Lung (tissue), 12 donors: ENCODE results near the gene RPS6KL1. TPM values are rescaled to one million over a fixed set of nuclear protein-coding genes. Genes with fewer than 3 reads are reported as not detected.
A peak's percentile ranks its signal among the peaks of the same experiment; 100 is the strongest.

Experiments used
- ATAC-seq: fragments of 200-7000 bp; cut with Tn5 transposase; one replicate; pipeline ENCODE4 v1.9.1; 2020; ENCODE audit warnings: moderate number of reproducible peaks; ENCODE audit not compliant: insufficient read depth, low FRiP score
- DNase-seq, 3 donors: peaks; one replicate each; pipeline ENCODE4 v3.0.0-alpha.2; 2013 to 2017
- H3K27ac ChIP-seq, 2 donors: one replicate each; pipeline ENCODE4 v1.5.1; 2013; ENCODE audit warnings: mild to moderate bottlenecking in 2 of 2, moderate library complexity in 2 of 2, control low read depth in 1 of 2, inconsistent platforms in 1 of 2, low read depth in 1 of 2, low read length in 1 of 2
- H3K27me3 ChIP-seq, 3 donors: one replicate each; pipeline ENCODE4 v1.5.1; 2013; ENCODE audit warnings: low read length in 2 of 3; ENCODE audit not compliant: control insufficient read depth in 3 of 3, insufficient read depth in 3 of 3
- H3K36me3 ChIP-seq, 4 donors: one replicate each; pipeline ENCODE4 v1.5.1; 2013; ENCODE audit warnings: low read length in 4 of 4, mild to moderate bottlenecking in 1 of 4, moderate library complexity in 1 of 4; ENCODE audit not compliant: control insufficient read depth in 4 of 4, insufficient read depth in 4 of 4
- H3K4me1 ChIP-seq, 5 donors: one replicate each; pipeline ENCODE4 v1.5.1; 2013; ENCODE audit warnings: low read length in 5 of 5, mild to moderate bottlenecking in 2 of 5, moderate library complexity in 1 of 5; ENCODE audit not compliant: control insufficient read depth in 5 of 5, insufficient read depth in 5 of 5
- H3K4me3 ChIP-seq: one replicate; pipeline ENCODE4 v1.5.1; 2013; ENCODE audit warnings: mild to moderate bottlenecking, control low read depth, moderate library complexity
- H3K9ac ChIP-seq, 2 donors: one replicate each; pipeline ENCODE4 v1.5.1; 2013; ENCODE audit warnings: low read length in 2 of 2, control low read depth in 1 of 2; ENCODE audit not compliant: insufficient read depth in 1 of 2
- H3K9me3 ChIP-seq, 4 donors: one replicate each; pipeline ENCODE4 v1.5.1; 2013; ENCODE audit warnings: low read length in 3 of 4, mild to moderate bottlenecking in 1 of 4, moderate library complexity in 1 of 4; ENCODE audit not compliant: control insufficient read depth in 4 of 4, insufficient read depth in 3 of 4
- WGBS, 2 donors: extraction: QIAGEN DNeasy Blood & Tissue Kit; methylation state at CpG; one replicate each; pipeline ENCODE4 v1.1.7; 2013; 5-methylcytosine and 5-hydroxymethylcytosine counted together
- polyA plus RNA-seq, 2 donors: library from polyadenylated mRNA; stranded (reverse); fragments of 200-250 nt; gene quantifications; one replicate each; pipeline ENCODE4 v1.2.1, GENCODE V29; 2013
- total RNA-seq, 2 donors: library from RNA; depleted of rRNA in 1 of 2; stranded (reverse); fragments of >200 nt in 1 of 2; gene quantifications; one replicate each; pipeline ENCODE4 v1.2.1, GENCODE V29; 2014 to 2021
- TF ChIP-seq, protein P1 (sequence below): IDR thresholded peaks from 2 replicates; pipeline ENCODE4 v1.5.1; 2012; ENCODE audit warnings: mild to moderate bottlenecking; ENCODE audit errors: control extremely low read depth, extremely low read depth
- donor health status: control.
- donor health status: control.
- donor health status: Bipolar disorder and iron deficiency.
- donor health status: healthy.
- donor health status: DM: yes; HTN: yes; CAD: no.

RPS6KL1 gene
- total and polyA plus RNA-seq, 4 donors = 2.2 to 13.0 (median 4.3) TPM

GRCh38 chr14:74917178-74917543 is 5.9 kb downstream of the RPS6KL1 start:
- H3K27me3 ChIP-seq = peaks cover 0 to 2% (median 0%) of the 10 kb centered on the region in 3 donors
- peaks cover 0 to 25% (median 7%) of the 10 kb centered on the region in 5 donors for H3K4me1 ChIP-seq
- TF ChIP-seq, protein P1, sequence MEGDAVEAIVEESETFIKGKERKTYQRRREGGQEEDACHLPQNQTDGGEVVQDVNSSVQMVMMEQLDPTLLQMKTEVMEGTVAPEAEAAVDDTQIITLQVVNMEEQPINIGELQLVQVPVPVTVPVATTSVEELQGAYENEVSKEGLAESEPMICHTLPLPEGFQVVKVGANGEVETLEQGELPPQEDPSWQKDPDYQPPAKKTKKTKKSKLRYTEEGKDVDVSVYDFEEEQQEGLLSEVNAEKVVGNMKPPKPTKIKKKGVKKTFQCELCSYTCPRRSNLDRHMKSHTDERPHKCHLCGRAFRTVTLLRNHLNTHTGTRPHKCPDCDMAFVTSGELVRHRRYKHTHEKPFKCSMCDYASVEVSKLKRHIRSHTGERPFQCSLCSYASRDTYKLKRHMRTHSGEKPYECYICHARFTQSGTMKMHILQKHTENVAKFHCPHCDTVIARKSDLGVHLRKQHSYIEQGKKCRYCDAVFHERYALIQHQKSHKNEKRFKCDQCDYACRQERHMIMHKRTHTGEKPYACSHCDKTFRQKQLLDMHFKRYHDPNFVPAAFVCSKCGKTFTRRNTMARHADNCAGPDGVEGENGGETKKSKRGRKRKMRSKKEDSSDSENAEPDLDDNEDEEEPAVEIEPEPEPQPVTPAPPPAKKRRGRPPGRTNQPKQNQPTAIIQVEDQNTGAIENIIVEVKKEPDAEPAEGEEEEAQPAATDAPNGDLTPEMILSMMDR = no peak
- H3K27ac ChIP-seq = peak overlapping the region; percentile 24 to 49
- DNase-seq (no peak), ATAC-seq (no peak)
- H3K9me3 ChIP-seq = no peaks in the 10 kb centered on the region
- no peak overlapping the region for H3K4me3 ChIP-seq
- no peak overlapping the region for H3K9ac ChIP-seq
- no peaks in the 10 kb centered on the region for H3K36me3 ChIP-seq
- 92 to 93% methylated on average over 5 of the region's 5 CpGs for WGBS, 2 donors

DNA sequence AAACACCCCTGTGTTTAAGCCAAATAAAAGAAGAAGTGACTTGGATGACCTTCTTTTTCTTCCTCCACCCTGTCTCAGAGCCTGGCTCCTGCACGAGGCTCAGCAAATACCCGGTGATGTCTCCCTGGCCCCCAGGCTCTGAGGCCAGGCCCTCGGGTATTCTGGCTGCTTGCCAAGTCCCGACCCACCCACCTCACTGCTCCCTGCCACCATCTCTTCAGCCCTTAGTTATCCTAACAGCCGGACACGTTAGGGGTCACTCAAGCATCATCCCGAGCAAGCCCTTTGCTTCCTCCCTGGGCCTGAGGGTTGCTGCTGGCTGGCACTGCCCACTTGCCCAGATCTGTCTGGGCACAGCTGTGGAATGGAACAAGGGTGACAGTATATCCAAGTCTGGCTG is 7.2 kb downstream of the RPS6KL1 start:
- Histone ChIP-seq H3K4me1 (peaks cover 0 to 25% (median 7%) of the 10 kb centered on the region in 5 donors), H3K27me3 (no peaks in the 10 kb centered on the region), H3K4me3 (no peak overlapping the region), H3K9ac (no peak overlapping the region), H3K9me3 (no peaks in the 10 kb centered on the region), H3K27ac (no peak overlapping the region), H3K36me3 (no peaks in the 10 kb centered on the region)
- 58 to 60% methylated on average over 7 of the region's 7 CpGs for WGBS, 2 donors
- TF ChIP-seq, protein P1 = no peak
- ATAC-seq (no peak), DNase-seq (no peak)

- ATAC-seq = no peak
- TF ChIP-seq, protein P1 = no peak
- Histone ChIP-seq H3K9ac (no peak overlapping the region), H3K4me1 (peaks cover 0 to 25% (median 7%) of the 10 kb centered on the region in 5 donors), H3K4me3 (no peak overlapping the region), H3K36me3 (no peaks in the 10 kb centered on the region), H3K27ac (no peak overlapping the region), H3K9me3 (no peaks in the 10 kb centered on the region), H3K27me3 (no peaks in the 10 kb centered on the region)
- DNase-seq = no peak
- WGBS, 2 donors = 85 to 93% methylated on average over 4 of the region's 4 CpGs
Measured at GRCh38 chr14:74915426-74915825, 7.6 kb downstream of the RPS6KL1 start.

- DNase-seq (peak; percentile 85 to 92 (median 91)), ATAC-seq (no peak)
- Histone ChIP-seq H3K9me3 (no peaks in the 10 kb centered on the region), H3K27me3 (no peaks in the 10 kb centered on the region), H3K27ac (no peak overlapping the region), H3K9ac (no peak overlapping the region), H3K36me3 (no peaks in the 10 kb centered on the region), H3K4me1 (peaks cover 0 to 25% (median 7%) of the 10 kb centered on the region in 5 donors), H3K4me3 (no peak overlapping the region)
- WGBS, 2 donors = 58 to 59% methylated on average over 6 of the region's 6 CpGs
- TF ChIP-seq, protein P1 = peak; percentile 42
Measured at GRCh38 chr14:74913986-74914573, 9.0 kb downstream of the RPS6KL1 start.
